ENCODE data around the gene SRGN. TPM values are rescaled to one million over a fixed set of nuclear protein-coding genes. Genes with fewer than 3 reads are reported as not detected.

Gene SRGN
- total and polyA plus RNA-seq, 10 of the 15 experiments (the other 5 are each of a cell fraction or from before 2014, with no cell fraction given) = 382 to 2,414 (median 885) TPM

DNA sequence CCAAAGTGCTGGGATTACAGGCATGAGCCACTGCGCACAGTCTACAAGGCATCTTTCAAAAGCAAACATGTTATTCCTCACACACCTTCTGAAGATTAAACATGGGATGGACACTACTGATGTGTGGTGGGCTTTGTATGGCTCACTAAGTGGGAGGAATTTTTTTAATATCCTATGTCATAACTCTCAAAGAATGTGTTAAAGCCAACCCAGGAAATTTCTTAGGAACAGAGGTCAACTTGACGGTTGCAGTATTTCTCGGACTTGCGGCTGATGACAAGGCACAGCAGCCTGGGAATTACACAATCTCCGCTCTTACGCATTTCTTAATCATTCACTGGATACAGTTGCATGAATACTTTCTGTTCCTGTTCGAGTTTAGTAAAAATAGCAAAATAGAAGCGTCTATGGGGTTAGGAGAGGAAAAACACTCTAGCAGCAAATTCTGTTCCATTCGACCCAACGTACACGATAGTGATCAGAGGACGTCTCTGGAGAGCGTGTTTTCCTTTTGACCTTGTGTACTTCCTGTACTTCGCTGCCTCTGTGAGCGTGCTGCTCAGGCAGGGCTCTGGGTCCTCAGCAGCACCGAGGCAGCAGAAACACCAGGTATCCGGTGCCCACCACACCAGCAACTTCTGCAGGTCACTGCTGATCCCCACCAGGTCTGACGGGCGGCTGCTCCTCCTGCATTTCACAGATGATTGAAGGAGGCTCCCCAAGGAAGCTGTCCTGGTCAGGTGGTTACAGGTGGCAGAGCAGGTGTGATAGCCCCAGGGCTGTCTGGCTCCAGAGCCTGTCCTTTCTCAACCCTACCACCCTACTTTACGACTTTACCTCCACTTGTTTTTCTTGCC lies 26.4 kb upstream of the SRGN start (continued):
- TF ChIP-seq, protein P1, sequence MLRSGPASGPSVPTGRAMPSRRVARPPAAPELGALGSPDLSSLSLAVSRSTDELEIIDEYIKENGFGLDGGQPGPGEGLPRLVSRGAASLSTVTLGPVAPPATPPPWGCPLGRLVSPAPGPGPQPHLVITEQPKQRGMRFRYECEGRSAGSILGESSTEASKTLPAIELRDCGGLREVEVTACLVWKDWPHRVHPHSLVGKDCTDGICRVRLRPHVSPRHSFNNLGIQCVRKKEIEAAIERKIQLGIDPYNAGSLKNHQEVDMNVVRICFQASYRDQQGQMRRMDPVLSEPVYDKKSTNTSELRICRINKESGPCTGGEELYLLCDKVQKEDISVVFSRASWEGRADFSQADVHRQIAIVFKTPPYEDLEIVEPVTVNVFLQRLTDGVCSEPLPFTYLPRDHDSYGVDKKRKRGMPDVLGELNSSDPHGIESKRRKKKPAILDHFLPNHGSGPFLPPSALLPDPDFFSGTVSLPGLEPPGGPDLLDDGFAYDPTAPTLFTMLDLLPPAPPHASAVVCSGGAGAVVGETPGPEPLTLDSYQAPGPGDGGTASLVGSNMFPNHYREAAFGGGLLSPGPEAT (IDR thresholded peaks at IDR 0.05; ENCODE audit: low read depth) = peak; percentile 43; the same call in 1 of the 2 replicates
- no peak for TF ChIP-seq EGR1 (IDR thresholded peaks at IDR 0.05; ENCODE audit: borderline replicate concordance in 1 of 2, low read depth in 2 of 2, low read length in 2 of 2)
- TF ChIP-seq NFYB (IDR thresholded peaks at IDR 0.05; ENCODE audit: insufficient read depth, low read depth, low read length) = no peak
- TF ChIP-seq ASH2L (IDR thresholded peaks at IDR 0.05; ENCODE audit: borderline replicate concordance, low read depth) = no peak
- TF ChIP-seq POLR2A (IDR thresholded peaks at IDR 0.05; ENCODE audit: low read depth, low read length) = peak; percentile 67
- peak in 1 of 2 experiments; percentile 70; a peak in 2 of 4 replicates for TF ChIP-seq EP300 (IDR thresholded peaks at IDR 0.05; ENCODE audit: borderline replicate concordance in 1 of 2, control insufficient read depth in 1 of 2, low read depth in 2 of 2, low read length in 2 of 2)
- TF ChIP-seq SREBF1 (IDR thresholded peaks at IDR 0.05; ENCODE audit: low read length) = no peak
- peak; percentile 42; the same call in 1 of the 2 replicates for TF ChIP-seq NFIC (IDR thresholded peaks at IDR 0.05; ENCODE audit: low read depth, low read length)
- peak; percentile 22; the same call in 1 of the 2 replicates for TF ChIP-seq CREB1 (IDR thresholded peaks at IDR 0.05; ENCODE audit: low read depth)
- TF ChIP-seq, protein P2, sequence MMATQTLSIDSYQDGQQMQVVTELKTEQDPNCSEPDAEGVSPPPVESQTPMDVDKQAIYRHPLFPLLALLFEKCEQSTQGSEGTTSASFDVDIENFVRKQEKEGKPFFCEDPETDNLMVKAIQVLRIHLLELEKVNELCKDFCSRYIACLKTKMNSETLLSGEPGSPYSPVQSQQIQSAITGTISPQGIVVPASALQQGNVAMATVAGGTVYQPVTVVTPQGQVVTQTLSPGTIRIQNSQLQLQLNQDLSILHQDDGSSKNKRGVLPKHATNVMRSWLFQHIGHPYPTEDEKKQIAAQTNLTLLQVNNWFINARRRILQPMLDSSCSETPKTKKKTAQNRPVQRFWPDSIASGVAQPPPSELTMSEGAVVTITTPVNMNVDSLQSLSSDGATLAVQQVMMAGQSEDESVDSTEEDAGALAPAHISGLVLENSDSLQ (IDR thresholded peaks at IDR 0.05) = 0 out of 2 replicates have a peak, but pooled peaks have one; percentile 12
- TF ChIP-seq JUND (IDR thresholded peaks at IDR 0.05; ENCODE audit: low read depth, low read length) = no peak
- TF ChIP-seq ZNF217 (IDR thresholded peaks at IDR 0.05) = no peak
- TF ChIP-seq, protein P3, sequence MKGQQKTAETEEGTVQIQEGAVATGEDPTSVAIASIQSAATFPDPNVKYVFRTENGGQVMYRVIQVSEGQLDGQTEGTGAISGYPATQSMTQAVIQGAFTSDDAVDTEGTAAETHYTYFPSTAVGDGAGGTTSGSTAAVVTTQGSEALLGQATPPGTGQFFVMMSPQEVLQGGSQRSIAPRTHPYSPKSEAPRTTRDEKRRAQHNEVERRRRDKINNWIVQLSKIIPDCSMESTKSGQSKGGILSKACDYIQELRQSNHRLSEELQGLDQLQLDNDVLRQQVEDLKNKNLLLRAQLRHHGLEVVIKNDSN (IDR thresholded peaks at IDR 0.05; ENCODE audit: borderline replicate concordance, extremely low read length, insufficient read depth, low read depth, low read length) = no peak
- TF ChIP-seq, protein P4, sequence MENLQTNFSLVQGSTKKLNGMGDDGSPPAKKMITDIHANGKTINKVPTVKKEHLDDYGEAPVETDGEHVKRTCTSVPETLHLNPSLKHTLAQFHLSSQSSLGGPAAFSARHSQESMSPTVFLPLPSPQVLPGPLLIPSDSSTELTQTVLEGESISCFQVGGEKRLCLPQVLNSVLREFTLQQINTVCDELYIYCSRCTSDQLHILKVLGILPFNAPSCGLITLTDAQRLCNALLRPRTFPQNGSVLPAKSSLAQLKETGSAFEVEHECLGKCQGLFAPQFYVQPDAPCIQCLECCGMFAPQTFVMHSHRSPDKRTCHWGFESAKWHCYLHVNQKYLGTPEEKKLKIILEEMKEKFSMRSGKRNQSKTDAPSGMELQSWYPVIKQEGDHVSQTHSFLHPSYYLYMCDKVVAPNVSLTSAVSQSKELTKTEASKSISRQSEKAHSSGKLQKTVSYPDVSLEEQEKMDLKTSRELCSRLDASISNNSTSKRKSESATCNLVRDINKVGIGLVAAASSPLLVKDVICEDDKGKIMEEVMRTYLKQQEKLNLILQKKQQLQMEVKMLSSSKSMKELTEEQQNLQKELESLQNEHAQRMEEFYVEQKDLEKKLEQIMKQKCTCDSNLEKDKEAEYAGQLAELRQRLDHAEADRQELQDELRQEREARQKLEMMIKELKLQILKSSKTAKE (IDR thresholded peaks at IDR 0.05; ENCODE audit: low read depth, poor library complexity, severe bottlenecking) = no peak
- TF ChIP-seq IKZF2 (IDR thresholded peaks at IDR 0.05) = peak; percentile 83 to 86
- peak; percentile 58; the same call in 1 of the 2 replicates for TF ChIP-seq EED (IDR thresholded peaks at IDR 0.05; ENCODE audit: low read depth)
- peak in 1 of 2 experiments; percentile 33; a peak in 1 of 4 replicates for TF ChIP-seq BHLHE40 (IDR thresholded peaks at IDR 0.05; ENCODE audit: borderline replicate concordance in 1 of 2, low read depth in 2 of 2, low read length in 1 of 2)
- TF ChIP-seq, protein P5, sequence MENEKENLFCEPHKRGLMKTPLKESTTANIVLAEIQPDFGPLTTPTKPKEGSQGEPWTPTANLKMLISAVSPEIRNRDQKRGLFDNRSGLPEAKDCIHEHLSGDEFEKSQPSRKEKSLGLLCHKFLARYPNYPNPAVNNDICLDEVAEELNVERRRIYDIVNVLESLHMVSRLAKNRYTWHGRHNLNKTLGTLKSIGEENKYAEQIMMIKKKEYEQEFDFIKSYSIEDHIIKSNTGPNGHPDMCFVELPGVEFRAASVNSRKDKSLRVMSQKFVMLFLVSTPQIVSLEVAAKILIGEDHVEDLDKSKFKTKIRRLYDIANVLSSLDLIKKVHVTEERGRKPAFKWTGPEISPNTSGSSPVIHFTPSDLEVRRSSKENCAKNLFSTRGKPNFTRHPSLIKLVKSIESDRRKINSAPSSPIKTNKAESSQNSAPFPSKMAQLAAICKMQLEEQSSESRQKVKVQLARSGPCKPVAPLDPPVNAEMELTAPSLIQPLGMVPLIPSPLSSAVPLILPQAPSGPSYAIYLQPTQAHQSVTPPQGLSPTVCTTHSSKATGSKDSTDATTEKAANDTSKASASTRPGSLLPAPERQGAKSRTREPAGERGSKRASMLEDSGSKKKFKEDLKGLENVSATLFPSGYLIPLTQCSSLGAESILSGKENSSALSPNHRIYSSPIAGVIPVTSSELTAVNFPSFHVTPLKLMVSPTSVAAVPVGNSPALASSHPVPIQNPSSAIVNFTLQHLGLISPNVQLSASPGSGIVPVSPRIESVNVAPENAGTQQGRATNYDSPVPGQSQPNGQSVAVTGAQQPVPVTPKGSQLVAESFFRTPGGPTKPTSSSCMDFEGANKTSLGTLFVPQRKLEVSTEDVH (IDR thresholded peaks at IDR 0.05; ENCODE audit: low read depth, partially characterized antibody) = no peak

All from GM12878 (cell line).